Measurements from ENCODE around the gene KITLG. TPM values are rescaled to one million over a fixed set of nuclear protein-coding genes. Genes with fewer than 3 reads are reported as not detected.

The KITLG gene
- total RNA-seq, 1 experiment from 2014 or later, result 570 TPM

- Histone ChIP-seq H3K4me2 (ENCODE audit: low read length) (no peak overlapping the region), H3K9me2 (ENCODE audit: insufficient read depth) (no peaks in the 10 kb centered on the region), H3K27ac (ENCODE audit: low read depth, low read length) (no peak overlapping the region), H3K9ac (ENCODE audit: low read length) (no peak overlapping the region), H2AFZ (ENCODE audit: low read depth, low read length, poor library complexity, severe bottlenecking) (no peak overlapping the region), H4K20me1 (ENCODE audit: insufficient read depth) (no peaks in the 10 kb centered on the region), H3K27me3 (ENCODE audit: insufficient read depth, low read length) (no peaks in the 10 kb centered on the region), H3K4me3 (replicated peaks in 1 of 2; ENCODE audit: low read depth in 1 of 2, low read length in 2 of 2) (no peak overlapping the region), H3K4me1 (ENCODE audit: control insufficient read depth in 1 of 2, insufficient read depth in 2 of 2, low read length in 2 of 2) (no peaks in the 10 kb centered on the region), H3K9me3 (ENCODE audit: control insufficient read depth in 1 of 2, insufficient read depth in 1 of 2, low read depth in 1 of 2, low read length in 2 of 2) (no peaks in the 10 kb centered on the region), H3K79me2 (ENCODE audit: insufficient read depth, low read length) (no peaks in the 10 kb centered on the region), H3K36me3 (ENCODE audit: control insufficient read depth in 1 of 2, insufficient read depth in 2 of 2, low read length in 2 of 2) (no peaks in the 10 kb centered on the region)
- DNase-seq (ENCODE audit: low read depth, low spot score), result no peak
- ChIA-PET CTCF (no interaction called here), RAD21 (ENCODE audit: low non-redundant PET in 1 of 2, low total read pairs in 2 of 2, uncharacterized antibody in 2 of 2, unreplicated experiment in 2 of 2) (no interaction called here), POLR2A (no interaction called here)
- no peak for TF ChIP-seq EZH2 (IDR thresholded peaks at IDR 0.05)
- no peak for TF ChIP-seq REST (IDR thresholded peaks at IDR 0.05; ENCODE audit: low read depth)
- ATAC-seq, result no peak
- no TSS peak for BruUV-seq (replicated peaks)
- intact Hi-C loops (cut with micrococcal nuclease), result no loop called here
Measured at GRCh38 chr12:88448337-88448915, 131.8 kb downstream of the KITLG start.

- no peak overlapping the region for H3K4me2 ChIP-seq (ENCODE audit: low read length)
- H3K27me3 ChIP-seq (ENCODE audit: insufficient read depth, low read length), result no peaks in the 10 kb centered on the region
- no peak overlapping the region for H2AFZ ChIP-seq (ENCODE audit: low read depth, low read length, poor library complexity, severe bottlenecking)
- no peaks in the 10 kb centered on the region for H3K9me3 ChIP-seq (ENCODE audit: control insufficient read depth in 1 of 2, insufficient read depth in 1 of 2, low read depth in 1 of 2, low read length in 2 of 2)
- CTCF ChIA-PET, result no interaction called here
- H3K36me3 ChIP-seq (ENCODE audit: control insufficient read depth in 1 of 2, insufficient read depth in 2 of 2, low read length in 2 of 2), result no peaks in the 10 kb centered on the region
- no TSS peak for BruUV-seq (replicated peaks)
- H3K27ac ChIP-seq (ENCODE audit: low read depth, low read length), result no peak overlapping the region
- no peak for ATAC-seq
- H3K4me3 ChIP-seq (replicated peaks in 1 of 2; ENCODE audit: low read depth in 1 of 2, low read length in 2 of 2), result no peak overlapping the region
- no peak overlapping the region for H3K9ac ChIP-seq (ENCODE audit: low read length)
- intact Hi-C loops (cut with micrococcal nuclease), result no loop called here
- TF ChIP-seq CBX3 (IDR thresholded peaks at IDR 0.05; ENCODE audit: low read depth) (no peak), FOSL1 (IDR thresholded peaks at IDR 0.05; ENCODE audit: low read depth) (no peak), ZNF274 (IDR thresholded peaks at IDR 0.05; ENCODE audit: low read depth, low read length) (no peak)
- H3K79me2 ChIP-seq (ENCODE audit: insufficient read depth, low read length), result no peaks in the 10 kb centered on the region
- no peak for DNase-seq (ENCODE audit: low read depth, low spot score)
- H4K20me1 ChIP-seq (ENCODE audit: insufficient read depth), result no peaks in the 10 kb centered on the region
- no peaks in the 10 kb centered on the region for H3K9me2 ChIP-seq (ENCODE audit: insufficient read depth)
- RAD21 ChIA-PET (ENCODE audit: low non-redundant PET in 1 of 2, low total read pairs in 2 of 2, uncharacterized antibody in 2 of 2, unreplicated experiment in 2 of 2), result no interaction called here
- H3K4me1 ChIP-seq (ENCODE audit: control insufficient read depth in 1 of 2, insufficient read depth in 2 of 2, low read length in 2 of 2), result no peaks in the 10 kb centered on the region
- POLR2A ChIA-PET, result no interaction called here
Measured at GRCh38 chr12:88445705-88446394, 134.4 kb downstream of the KITLG start.

All from HCT116 (cell line).